ENCODE results near the gene SDE2. TPM values are rescaled to one million over a fixed set of nuclear protein-coding genes. Genes with fewer than 3 reads are reported as not detected.

Gene SDE2
- total RNA-seq, 1 experiment from 2014 or later = 36.9 TPM

DNA sequence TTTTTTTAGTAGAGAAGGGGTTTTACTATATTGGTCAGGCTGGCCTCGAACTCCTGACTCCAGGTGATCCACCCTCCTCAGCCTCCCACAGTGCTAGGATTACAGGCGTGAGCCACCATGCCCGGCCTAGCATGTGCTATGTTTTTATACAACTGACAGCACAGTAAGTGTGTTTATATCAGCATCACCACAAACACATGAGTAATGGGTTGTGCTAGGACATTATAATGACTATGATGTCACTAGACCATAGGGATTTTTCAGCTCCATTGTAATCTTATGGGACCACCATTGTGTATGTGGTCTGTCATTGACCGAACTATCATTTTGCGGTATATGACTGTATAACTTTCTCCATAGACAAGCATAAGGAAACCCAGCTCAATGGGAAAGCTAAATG is 64.4 kb downstream of the SDE2 start:
- Histone ChIP-seq H3K9me3 (replicated peaks) (no peaks in the 10 kb centered on the region), H3K4me1 (no peaks in the 10 kb centered on the region), H3K27me3 (no peaks in the 10 kb centered on the region), H3K4me3 (no peak overlapping the region), H3K27ac (no peak overlapping the region), H3K36me3 (no peaks in the 10 kb centered on the region)
- DNase-seq = no peak

GRCh38 chr1:225933072-225933471 is 66.1 kb downstream of the SDE2 start:
- Histone ChIP-seq H3K4me1 (no peaks in the 10 kb centered on the region), H3K27ac (no peak overlapping the region), H3K36me3 (no peaks in the 10 kb centered on the region), H3K27me3 (no peaks in the 10 kb centered on the region), H3K9me3 (replicated peaks) (no peaks in the 10 kb centered on the region), H3K4me3 (no peak overlapping the region)
- no peak for DNase-seq

Other genes starting within 250 kb of the SDE2 start
- 618 and 654 TPM in 2 replicates for gene SRP9, start 221.5 kb downstream of the SDE2 start, total RNA-seq (2014; rRNA removed; shearing (Covaris generic))
- 6.3 and 7.2 TPM in 2 replicates for gene EPHX1, start 189.2 kb downstream of the SDE2 start, total RNA-seq (2014; rRNA removed; shearing (Covaris generic))
- gene TMEM63A, start 117.0 kb downstream of the SDE2 start, total RNA-seq (2014; rRNA removed; shearing (Covaris generic)) = 13.5 and 20.4 TPM in 2 replicates
- gene LEFTY1, start 110.2 kb downstream of the SDE2 start, total RNA-seq (2014; rRNA removed; shearing (Covaris generic)) = 16.7 and 19.4 TPM in 2 replicates
- gene PYCR2, start 75.1 kb downstream of the SDE2 start, total RNA-seq (2014; rRNA removed; shearing (Covaris generic)) = 46.0 and 51.1 TPM in 2 replicates
- gene LEFTY2, start 58.1 kb downstream of the SDE2 start, total RNA-seq (2014; rRNA removed; shearing (Covaris generic)) = 0.56 and 0.77 TPM in 2 replicates
- 923 and 957 TPM in 2 replicates for gene H3-3A, start 63.4 kb upstream of the SDE2 start, total RNA-seq (2014; rRNA removed; shearing (Covaris generic))
- gene ACBD3, start 187.4 kb upstream of the SDE2 start, total RNA-seq (2014; rRNA removed; shearing (Covaris generic)) = 41.6 and 48.8 TPM in 2 replicates
- gene MIXL1, start 224.3 kb upstream of the SDE2 start, total RNA-seq (2014; rRNA removed; shearing (Covaris generic)) = not detected in 2 replicates

Data from SJCRH30 (cell line).